Glomerular visceral epithelial cell (primary cell): Measurements from ENCODE around the gene KCND3.

ENCODE experiments used
- DNase-seq: peaks from one replicate; pipeline ENCODE4 v3.0.0-alpha.2; 2016; ENCODE audit errors: extremely low spot score

KCND3 gene

GRCh38 chr1:111778066-111778465, 211.4 kb downstream of the KCND3 start:
- DNase-seq = no peak

GRCh38 chr1:111777301-111777700, 212.2 kb downstream of the KCND3 start:
- DNase-seq = no peak

GRCh38 chr1:111776861-111777260, 212.6 kb downstream of the KCND3 start:
- no peak for DNase-seq

GRCh38 chr1:111776391-111776790, 213.1 kb downstream of the KCND3 start:
- no peak for DNase-seq

GRCh38 chr1:111775966-111776365, 213.5 kb downstream of the KCND3 start:
- DNase-seq = no peak

GRCh38 chr1:111770916-111771315, 218.6 kb downstream of the KCND3 start:
- DNase-seq = no peak

- peak; percentile 71 for DNase-seq
Measured at GRCh38 chr1:111769517-111770146, 219.8 kb downstream of the KCND3 start.

GRCh38 chr1:111768625-111769024, 220.8 kb downstream of the KCND3 start:
- no peak for DNase-seq

GRCh38 chr1:111768023-111768422, 221.4 kb downstream of the KCND3 start:
- DNase-seq = no peak

GRCh38 chr1:111762332-111762731, 227.1 kb downstream of the KCND3 start:
- DNase-seq = no peak

GRCh38 chr1:111761717-111762116, 227.8 kb downstream of the KCND3 start:
- DNase-seq = no peak

GRCh38 chr1:111758373-111758772, 231.1 kb downstream of the KCND3 start:
- DNase-seq = no peak

- DNase-seq = no peak
Measured at GRCh38 chr1:111756124-111756513, 233.3 kb downstream of the KCND3 start.

GRCh38 chr1:111755331-111756123, 233.9 kb downstream of the KCND3 start, which contains the start of gene DDX20:
TSS of gene DDX20 (plus strand) at chr1:111755901. CDS start at chr1:111755925, 24 bp downstream.
- peak; percentile 95 for DNase-seq

- peak; percentile 50 for DNase-seq
Measured at GRCh38 chr1:111754984-111755330, 234.5 kb downstream of the KCND3 start.

GRCh38 chr1:111751906-111752575, 237.4 kb downstream of the KCND3 start:
- DNase-seq = no peak

GRCh38 chr1:111750856-111751255, 238.6 kb downstream of the KCND3 start:
- no peak for DNase-seq

GRCh38 chr1:111749628-111750027, 239.8 kb downstream of the KCND3 start:
- no peak for DNase-seq

- no peak for DNase-seq
Measured at GRCh38 chr1:111747947-111748346, 241.5 kb downstream of the KCND3 start.

GRCh38 chr1:111747282-111747734, 242.2 kb downstream of the KCND3 start:
- peak; percentile 68 for DNase-seq

- DNase-seq = no peak
Measured at GRCh38 chr1:111746614-111746999, 242.9 kb downstream of the KCND3 start.

GRCh38 chr1:111745675-111746613, 243.5 kb downstream of the KCND3 start:
- DNase-seq = no peak
